Keratinocyte (primary cell): ENCODE data around the gene SRM.

Experiments used
- CTCF ChIP-seq, 3 experiments: IDR thresholded peaks in 1 of 3; conservative IDR thresholded peaks in 1 of 3; optimal IDR thresholded peaks in 1 of 3; 2 replicates in 2 of 3; 3 replicates in 1 of 3; pipeline versions ENCODE3 to v1.5.1; 2011; ENCODE audit warnings: low read length in 3 of 3, mild to moderate bottlenecking in 3 of 3, moderate library complexity in 2 of 3, control low read depth in 1 of 3, inconsistent platforms in 1 of 3; ENCODE audit not compliant: insufficient read depth in 2 of 3; ENCODE audit errors: extremely low read depth in 1 of 3
- EZH2 ChIP-seq: IDR thresholded peaks from one replicate; pipeline ENCODE4 v1.6.1; 2012; ENCODE audit warnings: inconsistent platforms, mild to moderate bottlenecking, low read length, moderate library complexity

GRCh38 chr1:11044849-11045427 is 14.9 kb downstream of the SRM start:
- TF ChIP-seq CTCF (optimal IDR thresholded peaks at IDR 0.05 in 1 of 3, IDR thresholded peaks at IDR 0.05 in 1 of 3, conservative IDR thresholded peaks at IDR 0.05 in 1 of 3; ENCODE audit: extremely low read depth in 1 of 3, insufficient read depth in 2 of 3, low read length in 3 of 3) (no peak), EZH2 (no peak)
